ENCODE measurements around the gene RGS2. TPM values are rescaled to one million over a fixed set of nuclear protein-coding genes. Genes with fewer than 3 reads are reported as not detected.

RGS2 gene
- polyA plus RNA-seq, 1 experiment = 11.5 TPM

DNA sequence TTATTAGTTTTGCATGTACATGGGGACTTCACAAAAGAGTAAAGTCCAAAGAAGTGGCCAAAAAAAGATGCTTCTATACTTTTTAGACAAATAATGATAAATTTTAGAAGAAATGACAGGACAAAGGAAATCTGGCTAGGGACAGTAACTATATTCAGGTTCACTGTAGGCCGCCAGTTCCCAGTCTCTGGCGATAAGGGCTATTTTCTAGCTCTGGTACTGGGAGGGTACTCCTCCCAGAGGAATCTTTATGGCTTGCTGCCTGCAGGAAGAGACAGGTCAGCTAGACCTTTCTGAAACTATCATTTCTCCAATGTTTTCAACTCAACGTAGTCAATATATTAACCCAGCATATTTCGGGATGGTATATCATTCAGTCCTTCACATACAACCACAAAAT, 37.5 kb upstream of the RGS2 start:
- TF ChIP-seq, protein P1, sequence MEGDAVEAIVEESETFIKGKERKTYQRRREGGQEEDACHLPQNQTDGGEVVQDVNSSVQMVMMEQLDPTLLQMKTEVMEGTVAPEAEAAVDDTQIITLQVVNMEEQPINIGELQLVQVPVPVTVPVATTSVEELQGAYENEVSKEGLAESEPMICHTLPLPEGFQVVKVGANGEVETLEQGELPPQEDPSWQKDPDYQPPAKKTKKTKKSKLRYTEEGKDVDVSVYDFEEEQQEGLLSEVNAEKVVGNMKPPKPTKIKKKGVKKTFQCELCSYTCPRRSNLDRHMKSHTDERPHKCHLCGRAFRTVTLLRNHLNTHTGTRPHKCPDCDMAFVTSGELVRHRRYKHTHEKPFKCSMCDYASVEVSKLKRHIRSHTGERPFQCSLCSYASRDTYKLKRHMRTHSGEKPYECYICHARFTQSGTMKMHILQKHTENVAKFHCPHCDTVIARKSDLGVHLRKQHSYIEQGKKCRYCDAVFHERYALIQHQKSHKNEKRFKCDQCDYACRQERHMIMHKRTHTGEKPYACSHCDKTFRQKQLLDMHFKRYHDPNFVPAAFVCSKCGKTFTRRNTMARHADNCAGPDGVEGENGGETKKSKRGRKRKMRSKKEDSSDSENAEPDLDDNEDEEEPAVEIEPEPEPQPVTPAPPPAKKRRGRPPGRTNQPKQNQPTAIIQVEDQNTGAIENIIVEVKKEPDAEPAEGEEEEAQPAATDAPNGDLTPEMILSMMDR (IDR thresholded peaks at IDR 0.05; ENCODE audit: insufficient read depth, low read depth, low read length) = no peak
- ChIA-PET POLR2A (interaction anchor here (0.5 kb wide), 1 partner anchor 11 kb away, joined by 3 read pairs; no protein-coding TSS in a partner anchor), CTCF (no interaction called here)
- no peaks in the 10 kb centered on the region for H3K36me3 ChIP-seq (ENCODE audit: control insufficient read depth, insufficient read depth, low read length)
- H3K4me3 ChIP-seq (ENCODE audit: low read depth, low read length) = no peak overlapping the region
- no peaks in the 10 kb centered on the region for H3K27me3 ChIP-seq (ENCODE audit: control insufficient read depth, insufficient read depth, low read length)
- DNase-seq (ENCODE audit: low read depth) = no peak

DNA sequence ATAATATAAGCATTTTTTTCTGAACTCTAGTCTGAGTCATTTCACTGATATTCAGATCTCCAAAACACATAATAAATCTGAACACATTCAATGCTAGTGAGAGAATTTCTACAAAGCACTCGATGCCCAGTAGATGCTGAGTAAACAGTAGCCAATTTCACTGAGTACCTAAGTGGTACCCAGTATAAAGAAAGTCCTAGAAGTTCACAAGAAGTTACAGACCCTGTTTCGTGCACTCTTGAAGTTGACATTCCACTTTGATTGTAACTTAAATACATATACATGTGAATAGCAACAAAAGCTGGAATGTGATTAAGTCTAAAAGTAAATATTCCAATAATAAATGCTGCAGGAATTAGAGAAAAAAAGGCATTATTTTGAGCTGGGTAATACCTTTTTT, 33.2 kb upstream of the RGS2 start:
- ChIA-PET POLR2A (no interaction called here), CTCF (no interaction called here)
- Histone ChIP-seq H3K4me3 (ENCODE audit: low read depth, low read length) (no peak overlapping the region), H3K36me3 (ENCODE audit: control insufficient read depth, insufficient read depth, low read length) (no peaks in the 10 kb centered on the region), H3K27me3 (ENCODE audit: control insufficient read depth, insufficient read depth, low read length) (no peaks in the 10 kb centered on the region)
- no peak for DNase-seq (ENCODE audit: low read depth)
- TF ChIP-seq, protein P1 (IDR thresholded peaks at IDR 0.05; ENCODE audit: insufficient read depth, low read depth, low read length) = no peak

DNA sequence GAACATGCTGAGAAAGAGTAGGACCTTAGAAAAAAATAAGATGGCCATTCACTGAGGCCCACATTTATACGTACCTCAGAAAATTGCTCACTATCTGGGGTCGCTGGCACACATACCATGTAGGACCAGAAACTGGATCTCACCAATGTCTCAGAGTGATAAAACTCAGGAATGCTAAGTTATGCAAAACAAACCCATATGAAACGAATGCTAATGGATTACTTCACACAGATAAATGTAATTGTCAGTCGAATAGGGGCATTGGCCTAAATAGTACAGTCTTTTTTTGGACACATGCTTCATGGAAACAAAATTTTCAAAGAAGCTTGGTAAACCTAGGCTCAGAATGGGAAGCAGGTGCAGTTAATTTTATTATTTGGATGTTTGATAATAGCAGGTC, 32.6 kb upstream of the RGS2 start:
- no peak for DNase-seq (ENCODE audit: low read depth)
- Histone ChIP-seq H3K4me3 (ENCODE audit: low read depth, low read length) (no peak overlapping the region), H3K27me3 (ENCODE audit: control insufficient read depth, insufficient read depth, low read length) (no peaks in the 10 kb centered on the region), H3K36me3 (ENCODE audit: control insufficient read depth, insufficient read depth, low read length) (no peaks in the 10 kb centered on the region)
- ChIA-PET CTCF (no interaction called here), POLR2A (no interaction called here)
- TF ChIP-seq, protein P1 (IDR thresholded peaks at IDR 0.05; ENCODE audit: insufficient read depth, low read depth, low read length) = no peak

DNA sequence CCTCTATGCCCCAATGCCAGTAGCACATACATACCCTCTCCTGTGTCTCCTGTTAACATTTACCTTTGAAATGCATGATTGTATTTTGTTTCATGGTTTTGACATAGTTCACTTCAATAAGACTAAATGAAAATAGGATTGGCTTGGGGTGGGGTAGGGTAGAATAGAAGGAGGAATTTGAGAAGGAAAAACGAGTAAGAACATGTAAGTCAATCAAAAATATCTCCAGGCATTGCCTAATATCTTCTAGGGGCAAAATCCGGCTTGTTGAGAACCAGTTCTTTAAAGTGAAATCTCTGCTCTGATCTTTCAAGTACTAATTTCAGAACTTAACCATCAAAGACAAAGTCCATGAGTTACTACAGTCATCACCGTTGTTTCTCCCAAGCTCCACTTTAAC, 31.8 kb upstream of the RGS2 start:
- TF ChIP-seq, protein P1 (IDR thresholded peaks at IDR 0.05; ENCODE audit: insufficient read depth, low read depth, low read length) = no peak
- Histone ChIP-seq H3K4me3 (ENCODE audit: low read depth, low read length) (no peak overlapping the region), H3K27me3 (ENCODE audit: control insufficient read depth, insufficient read depth, low read length) (no peaks in the 10 kb centered on the region), H3K36me3 (ENCODE audit: control insufficient read depth, insufficient read depth, low read length) (no peaks in the 10 kb centered on the region)
- ChIA-PET CTCF (no interaction called here), POLR2A (no interaction called here)
- DNase-seq (ENCODE audit: low read depth) = no peak

DNA sequence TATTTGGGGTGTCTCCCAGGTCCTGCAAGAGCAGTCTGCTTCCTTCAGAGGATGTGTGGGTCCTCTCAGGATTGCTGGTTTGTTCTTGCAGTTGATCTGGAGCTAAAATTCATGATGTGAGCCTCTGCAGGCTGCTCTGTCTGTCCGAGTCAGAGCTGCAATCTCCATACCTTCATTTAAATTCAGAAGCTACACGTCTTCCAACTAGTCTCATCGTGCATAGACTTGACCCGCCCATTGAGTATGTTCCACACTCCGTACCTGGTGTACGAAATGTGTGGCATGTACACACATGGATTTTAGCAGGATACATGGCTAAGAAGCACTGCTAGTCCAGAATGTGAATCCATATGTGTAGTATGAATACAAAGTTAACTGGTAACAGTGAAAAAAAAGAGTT, 25.0 kb upstream of the RGS2 start:
- TF ChIP-seq, protein P1 (IDR thresholded peaks at IDR 0.05; ENCODE audit: insufficient read depth, low read depth, low read length) = no peak
- DNase-seq (ENCODE audit: low read depth) = no peak
- no peak overlapping the region for H3K4me3 ChIP-seq (ENCODE audit: low read depth, low read length)
- CTCF ChIA-PET = interaction anchor here (1.5 kb wide), 1 partner anchor 18 kb away, joined by 3 read pairs; no protein-coding TSS in a partner anchor
- H3K36me3 ChIP-seq (ENCODE audit: control insufficient read depth, insufficient read depth, low read length) = no peaks in the 10 kb centered on the region
- no peaks in the 10 kb centered on the region for H3K27me3 ChIP-seq (ENCODE audit: control insufficient read depth, insufficient read depth, low read length)
- POLR2A ChIA-PET = no interaction called here

Measured in BJ (cell line).